Right lung (tissue), 5 donors: ENCODE measurements around the gene ERMARD. TPM values are rescaled to one million over a fixed set of nuclear protein-coding genes. Genes with fewer than 3 reads are reported as not detected.

Experiments
- DNase-seq, 2 donors: peaks; one replicate each; pipeline ENCODE4 v3.0.0-alpha.2; 2013
- polyA plus RNA-seq, 5 donors: library from polyadenylated mRNA; unstranded; fragments of 120-200 nt; gene quantifications; one replicate each; pipeline versions ENCODE4 v1.2.1 to v1.2.3, GENCODE V29; 2013; ENCODE audit warnings: inconsistent platforms in 1 of 5, low replicate concordance in 1 of 5; ENCODE audit not compliant: insufficient read length in 5 of 5, insufficient read depth in 1 of 5

Gene ERMARD
- polyA plus RNA-seq, 5 donors, result 35.2 to 53.0 (median 48.2) TPM

GRCh38 chr6:169824021-169824420 lies 72.6 kb downstream of the ERMARD start:
- no peak for DNase-seq

GRCh38 chr6:169824848-169825557 lies 73.6 kb downstream of the ERMARD start:
- DNase-seq, result no peak

- DNase-seq, result no peak
Measured at GRCh38 chr6:169825558-169826225, 74.3 kb downstream of the ERMARD start.

- no peak for DNase-seq
Measured at GRCh38 chr6:169826697-169827096, 75.3 kb downstream of the ERMARD start.

DNA sequence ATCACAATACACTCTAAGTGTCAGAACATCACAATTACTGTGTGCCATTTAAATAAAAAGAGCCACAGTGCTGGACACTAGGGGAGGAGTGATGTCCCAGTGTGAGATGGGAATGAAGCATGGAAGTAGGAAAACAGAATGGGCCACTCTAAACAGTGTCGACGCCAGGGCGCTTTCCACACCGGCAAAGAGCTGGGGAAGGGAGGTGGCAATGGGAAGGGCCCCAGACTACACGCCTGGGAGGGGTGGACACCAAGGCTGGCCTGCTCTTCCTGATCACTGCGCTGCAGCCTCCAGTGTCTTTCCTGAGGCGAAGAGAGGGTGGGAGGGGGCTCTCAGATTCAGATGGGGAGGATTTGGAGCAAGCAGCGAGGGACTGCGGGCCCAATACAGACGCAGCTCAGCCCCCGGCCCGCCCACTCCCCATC lies 75.9 kb downstream of the ERMARD start:
- DNase-seq, result no peak

DNA sequence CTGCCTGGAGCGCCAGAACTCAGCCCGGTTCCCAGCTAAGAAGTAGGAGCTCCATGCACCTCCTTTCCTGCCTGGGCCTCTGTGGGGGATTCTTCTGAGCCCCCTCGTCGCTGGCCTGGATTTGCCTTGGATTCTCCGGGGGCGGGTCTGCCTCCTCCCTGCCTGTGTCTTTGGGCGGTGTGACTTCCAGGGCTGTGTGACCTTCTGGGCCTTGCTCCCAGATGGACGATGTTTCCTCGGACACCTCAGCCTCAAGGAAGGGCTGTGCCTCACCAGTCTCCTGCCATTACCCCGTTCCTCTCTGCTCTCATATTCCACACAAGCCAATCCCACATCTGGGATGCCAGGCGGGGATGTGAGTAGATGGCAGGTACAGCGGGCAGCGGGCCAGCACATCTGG lies 76.8 kb downstream of the ERMARD start:
- DNase-seq, result no peak

DNA sequence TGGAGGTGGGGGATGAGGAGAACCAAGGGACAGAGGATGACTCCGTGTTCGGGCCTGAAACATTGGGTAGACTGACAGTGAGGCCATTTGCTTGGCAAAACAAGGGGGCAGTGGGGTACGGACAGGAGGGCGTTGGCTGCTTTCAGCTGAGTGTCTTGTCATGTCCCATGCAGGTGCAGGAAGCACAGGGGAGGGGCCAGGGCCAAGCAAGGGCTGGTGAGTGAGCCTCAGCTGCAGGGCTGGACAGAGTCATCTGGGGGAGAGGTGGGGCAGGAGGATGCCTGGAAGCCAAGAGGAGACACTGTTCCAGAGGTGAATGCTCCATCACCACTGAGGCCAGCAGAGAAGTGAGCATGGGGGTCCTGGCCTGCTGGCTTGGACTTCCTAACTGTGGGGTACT lies 78.4 kb downstream of the ERMARD start:
- DNase-seq, result no peak

DNA sequence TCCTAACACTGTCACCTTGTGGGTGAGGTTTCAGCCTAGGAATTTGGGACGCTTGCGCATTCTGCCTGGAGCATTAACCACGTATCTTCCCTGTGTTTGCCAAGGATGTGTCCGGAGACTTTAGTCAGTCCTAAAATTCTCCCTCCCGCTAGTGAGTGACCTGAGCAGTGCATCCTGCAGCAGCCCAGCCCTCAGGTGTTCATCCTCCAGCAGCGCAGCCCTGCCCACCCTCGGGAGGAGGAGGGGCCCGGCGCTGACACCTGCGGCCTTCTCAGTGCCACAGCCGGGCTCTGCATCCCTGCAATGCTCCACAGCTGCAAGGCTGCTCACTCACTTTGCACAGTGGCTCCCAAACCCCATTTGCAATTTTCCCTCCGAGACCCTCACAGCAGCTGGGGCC lies 79.5 kb downstream of the ERMARD start:
- DNase-seq, result no peak

Other genes with a start within 250 kb of the ERMARD start
- 100 to 1,000 TPM in 1 of 5 donors, 10 to 100 TPM in 4; 70.7 to 103 (median 79.6) TPM for gene WDR27, start 49.6 kb upstream of the ERMARD start, polyA plus RNA-seq
- gene C6orf120, start 49.5 kb upstream of the ERMARD start, polyA plus RNA-seq, result 10 to 100 TPM; 23.9 to 33.4 (median 27.4) TPM
- gene PHF10, start 27.1 kb upstream of the ERMARD start, polyA plus RNA-seq, result 100 to 1,000 TPM in 4 of 5 donors, 10 to 100 TPM in 1; 77.9 to 126 (median 114) TPM
- gene DYNLT2, start 50 bp upstream of the ERMARD start, polyA plus RNA-seq, result 10 to 100 TPM in 1 of 5 donors, 1 to 10 TPM in 4; 5.0 to 10.5 (median 7.6) TPM